ENCODE results near the gene TECPR2. TPM values are rescaled to one million over a fixed set of nuclear protein-coding genes. Genes with fewer than 3 reads are reported as not detected.

Gene TECPR2
- total RNA-seq, 1 donor from 2014 or later = 12.0 TPM

DNA sequence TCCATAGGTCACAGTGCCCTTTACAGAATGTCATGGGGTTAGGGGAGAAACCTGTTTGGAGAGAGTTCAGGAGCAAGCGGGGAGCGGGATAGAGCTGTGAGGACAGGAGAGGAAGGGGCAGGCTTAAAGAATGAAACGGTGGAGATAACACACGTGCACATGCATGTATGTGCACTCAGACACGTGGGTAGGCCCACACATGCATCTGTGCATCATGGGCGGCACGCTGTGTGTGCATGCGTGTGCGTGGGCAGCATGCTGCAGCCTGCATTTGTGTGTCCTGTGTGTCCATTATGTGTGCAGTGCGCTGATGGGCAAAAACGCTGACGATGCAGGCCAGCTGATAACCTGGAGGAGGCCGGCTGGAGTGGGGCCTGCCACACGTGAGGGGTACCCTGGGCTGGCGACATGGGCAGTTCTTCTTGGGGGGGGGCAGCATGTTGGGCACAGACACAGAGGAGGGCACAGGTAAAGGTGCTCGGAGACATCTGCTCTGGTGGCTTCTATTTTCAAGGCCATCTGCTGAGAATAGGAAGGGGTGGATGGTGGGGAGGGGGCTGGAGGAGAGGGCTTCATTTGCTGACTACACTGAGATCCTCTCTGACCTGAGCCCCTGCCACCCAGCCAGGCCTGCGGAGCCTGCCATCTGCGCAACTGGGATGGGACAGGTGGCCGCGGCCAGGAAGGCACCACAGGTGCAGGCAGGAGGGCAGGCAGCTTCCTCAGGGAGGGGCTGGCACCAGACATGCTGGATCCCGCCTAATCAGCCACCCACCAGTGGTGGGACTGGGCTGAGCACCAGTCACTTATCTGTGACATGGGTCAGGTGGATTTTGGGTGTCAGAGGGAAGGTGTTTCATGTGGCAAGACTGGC lies 151.4 kb downstream of the TECPR2 start:
- Histone ChIP-seq H3K27me3 (no peaks in the 10 kb centered on the region), H3K9me3 (no peaks in the 10 kb centered on the region), H3K36me3 (no peaks in the 10 kb centered on the region), H3K27ac (no peak overlapping the region), H3K4me1 (peaks cover 28% of the 10 kb centered on the region), H3K4me3 (no peak overlapping the region)
- TF ChIP-seq, protein P1, sequence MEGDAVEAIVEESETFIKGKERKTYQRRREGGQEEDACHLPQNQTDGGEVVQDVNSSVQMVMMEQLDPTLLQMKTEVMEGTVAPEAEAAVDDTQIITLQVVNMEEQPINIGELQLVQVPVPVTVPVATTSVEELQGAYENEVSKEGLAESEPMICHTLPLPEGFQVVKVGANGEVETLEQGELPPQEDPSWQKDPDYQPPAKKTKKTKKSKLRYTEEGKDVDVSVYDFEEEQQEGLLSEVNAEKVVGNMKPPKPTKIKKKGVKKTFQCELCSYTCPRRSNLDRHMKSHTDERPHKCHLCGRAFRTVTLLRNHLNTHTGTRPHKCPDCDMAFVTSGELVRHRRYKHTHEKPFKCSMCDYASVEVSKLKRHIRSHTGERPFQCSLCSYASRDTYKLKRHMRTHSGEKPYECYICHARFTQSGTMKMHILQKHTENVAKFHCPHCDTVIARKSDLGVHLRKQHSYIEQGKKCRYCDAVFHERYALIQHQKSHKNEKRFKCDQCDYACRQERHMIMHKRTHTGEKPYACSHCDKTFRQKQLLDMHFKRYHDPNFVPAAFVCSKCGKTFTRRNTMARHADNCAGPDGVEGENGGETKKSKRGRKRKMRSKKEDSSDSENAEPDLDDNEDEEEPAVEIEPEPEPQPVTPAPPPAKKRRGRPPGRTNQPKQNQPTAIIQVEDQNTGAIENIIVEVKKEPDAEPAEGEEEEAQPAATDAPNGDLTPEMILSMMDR (IDR thresholded peaks at IDR 0.05) = no peak
- no peak for TF ChIP-seq POLR2AphosphoS5 (IDR thresholded peaks at IDR 0.05; ENCODE audit: insufficient read depth in 1 of 2, low read depth in 1 of 2)
- TF ChIP-seq POLR2A (IDR thresholded peaks at IDR 0.05) = no peak
- intact Hi-C loops (cut with DNase I) = no loop called here
- no peak for DNase-seq (ENCODE audit: extremely low spot score in 2 of 2)

DNA sequence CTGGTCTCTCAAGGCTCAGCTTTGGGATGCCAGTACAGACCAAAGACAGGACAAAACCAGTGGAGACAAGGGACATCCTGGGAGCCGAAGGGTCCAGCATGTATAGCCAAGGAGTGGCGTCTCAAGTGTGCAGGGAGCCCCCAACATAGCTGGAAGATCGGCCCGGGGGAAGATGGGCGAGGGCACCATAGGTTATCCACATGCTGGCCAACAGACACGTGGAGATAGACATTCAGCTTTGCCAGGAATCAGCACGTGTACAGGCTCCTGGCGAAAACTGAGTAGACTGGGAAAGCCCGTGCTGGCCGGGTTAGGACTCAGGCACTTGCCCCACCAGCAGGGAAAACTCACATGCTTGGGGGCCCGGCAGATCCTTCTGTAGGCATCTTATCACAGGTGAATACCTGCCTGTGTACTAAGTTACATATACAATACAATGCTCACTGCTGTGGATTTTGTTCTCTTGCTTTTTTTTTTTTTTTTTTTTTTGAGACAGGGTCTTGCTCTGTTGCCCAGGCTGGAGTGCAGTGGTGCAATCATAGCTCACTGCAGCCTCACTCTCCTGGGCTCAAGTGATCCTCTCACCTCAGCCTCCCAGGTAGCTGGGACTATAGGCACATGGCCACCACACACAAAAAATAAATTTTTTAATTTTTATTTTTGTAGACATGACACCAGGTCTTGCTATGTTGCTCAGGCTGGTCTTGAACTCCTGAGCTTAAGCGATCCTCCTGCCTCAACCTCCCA lies 152.4 kb downstream of the TECPR2 start:
- TF ChIP-seq POLR2A (IDR thresholded peaks at IDR 0.05) (no peak), POLR2AphosphoS5 (IDR thresholded peaks at IDR 0.05; ENCODE audit: insufficient read depth in 1 of 2, low read depth in 1 of 2) (no peak)
- TF ChIP-seq, protein P1 (IDR thresholded peaks at IDR 0.05) = no peak
- intact Hi-C loops (cut with DNase I) = no loop called here
- Histone ChIP-seq H3K36me3 (no peaks in the 10 kb centered on the region), H3K9me3 (no peaks in the 10 kb centered on the region), H3K27ac (no peak overlapping the region), H3K27me3 (no peaks in the 10 kb centered on the region), H3K4me1 (peaks cover 26% of the 10 kb centered on the region), H3K4me3 (no peak overlapping the region)
- no peak for DNase-seq (ENCODE audit: extremely low spot score in 2 of 2)

DNA sequence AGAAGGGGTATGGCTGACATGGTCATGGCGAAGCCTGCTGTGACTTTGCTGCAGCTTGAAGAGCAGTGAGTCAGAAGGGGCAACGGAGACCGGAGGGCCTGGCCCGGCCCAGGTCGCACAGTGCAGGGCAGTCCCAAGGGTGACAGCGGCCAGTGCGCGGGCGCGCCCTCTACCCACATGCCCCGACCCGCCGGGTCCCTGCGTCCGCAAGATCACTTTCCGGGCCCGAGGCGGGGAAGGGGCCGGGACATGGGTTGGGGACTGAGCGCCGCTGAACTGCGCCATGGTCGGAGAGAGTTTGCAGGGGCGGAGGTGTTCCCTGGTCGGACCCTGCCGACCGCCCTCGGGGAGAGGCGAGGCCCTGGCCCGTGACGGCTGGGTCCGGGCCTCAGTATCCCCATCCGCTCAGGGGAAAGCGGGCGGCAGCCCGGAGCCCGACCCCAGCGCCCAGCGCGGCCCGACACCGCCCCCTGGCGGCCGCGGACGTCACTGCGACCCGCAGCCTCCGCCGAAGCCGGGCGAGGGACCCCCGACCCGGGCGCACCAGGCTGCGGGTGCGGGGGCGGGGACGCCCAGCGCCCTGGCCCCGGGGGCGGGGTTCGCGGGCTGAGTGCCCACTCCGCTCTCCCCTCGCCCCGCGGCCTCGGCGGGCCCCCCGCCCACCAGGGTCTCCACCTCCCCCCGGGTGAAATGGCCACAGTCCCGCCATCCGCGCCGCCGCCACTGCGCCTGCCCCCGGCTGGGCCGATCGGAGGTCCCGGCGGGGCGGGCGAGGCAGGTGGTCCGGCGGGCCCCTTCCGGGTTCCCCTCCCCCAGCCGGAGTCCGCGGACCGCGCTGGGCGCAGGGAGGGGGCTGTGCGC lies 154.0 kb downstream of the TECPR2 start:
- no peak for DNase-seq (ENCODE audit: extremely low spot score in 2 of 2)
- H3K27ac ChIP-seq = peak overlapping the region; percentile 77
- no peak for TF ChIP-seq POLR2A (IDR thresholded peaks at IDR 0.05)
- TF ChIP-seq, protein P1 (IDR thresholded peaks at IDR 0.05) = peak; percentile 61 to 92 (median 87)
- TF ChIP-seq POLR2AphosphoS5 (IDR thresholded peaks at IDR 0.05; ENCODE audit: insufficient read depth in 1 of 2, low read depth in 1 of 2) = no peak
- no peaks in the 10 kb centered on the region for H3K27me3 ChIP-seq
- H3K4me3 ChIP-seq = peak overlapping the region; percentile 58 to 75
- no peaks in the 10 kb centered on the region for H3K9me3 ChIP-seq
- intact Hi-C loops (cut with DNase I) = loop anchor here (2.0 kb wide), 1 partner anchor 78 kb away; no protein-coding TSS in a partner anchor
- H3K4me1 ChIP-seq = peaks cover 12% of the 10 kb centered on the region
- no peaks in the 10 kb centered on the region for H3K36me3 ChIP-seq

DNA sequence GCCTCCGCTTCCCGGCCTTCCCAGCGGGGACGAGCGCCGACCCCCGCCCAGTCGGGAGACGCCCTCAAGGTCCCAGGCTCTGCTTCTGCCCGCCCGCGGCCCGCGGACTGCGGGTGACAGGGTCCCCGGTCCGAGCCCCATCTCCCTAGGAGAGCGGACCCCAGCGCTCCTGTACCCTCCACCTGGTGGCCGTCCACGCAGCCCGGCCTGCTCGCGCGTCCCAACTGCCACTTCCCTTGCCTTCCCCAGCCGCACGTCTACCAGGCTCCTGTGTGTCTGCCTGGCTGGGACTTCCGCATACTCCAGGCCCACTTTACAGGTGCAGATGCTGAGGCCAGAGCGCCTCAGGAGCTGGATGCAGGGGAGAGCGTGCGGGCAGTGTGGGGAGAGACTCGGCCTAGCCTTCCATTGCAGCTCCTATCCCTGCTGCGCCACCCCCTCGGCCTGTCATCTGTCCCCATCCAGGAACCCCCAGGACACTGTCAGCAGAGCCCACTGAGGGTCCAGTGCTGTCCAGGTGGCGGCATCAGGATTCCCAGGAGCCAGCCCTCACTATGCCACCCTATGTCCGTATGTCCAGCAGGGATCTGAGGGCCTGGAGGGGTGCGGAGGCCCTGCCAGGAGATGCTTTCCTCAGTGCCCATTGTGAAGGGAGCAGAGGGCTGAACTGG lies 154.8 kb downstream of the TECPR2 start:
- H3K27me3 ChIP-seq = no peaks in the 10 kb centered on the region

More for the DNA sequence above, 154.8 kb downstream of the TECPR2 start:
- TF ChIP-seq POLR2A (IDR thresholded peaks at IDR 0.05) (no peak), POLR2AphosphoS5 (IDR thresholded peaks at IDR 0.05; ENCODE audit: insufficient read depth in 1 of 2, low read depth in 1 of 2) (no peak)
- TF ChIP-seq, protein P1 (IDR thresholded peaks at IDR 0.05) = no peak
- Histone ChIP-seq H3K27ac (peak overlapping the region; percentile 77), H3K9me3 (no peaks in the 10 kb centered on the region), H3K4me1 (peaks cover 12% of the 10 kb centered on the region), H3K4me3 (peak overlapping the region; percentile 58 to 75), H3K36me3 (no peaks in the 10 kb centered on the region)
- no peak for DNase-seq (ENCODE audit: extremely low spot score in 2 of 2)
- intact Hi-C loops (cut with DNase I) = loop anchor here (2.0 kb wide), 1 partner anchor 79 kb away; no protein-coding TSS in a partner anchor
